HCT116 (cell line): ENCODE results near the gene HELZ2. TPM values are rescaled to one million over a fixed set of nuclear protein-coding genes. Genes with fewer than 3 reads are reported as not detected.
A peak's percentile ranks its signal among the peaks of the same experiment; 100 is the strongest.

ENCODE experiments used
- ATAC-seq: fragments of 200-7000 bp; cut with Tn5 transposase; 2 replicates; pipeline ENCODE4 v1.9.1; 2020; ENCODE audit warnings: mild to moderate bottlenecking, moderate library complexity
- BruUV-seq: library from RNA; stranded (reverse); fragments of 400-500 nt; replicated peaks from 2 replicates; lab custom pipeline; 2021; lab: Mats Ljungman, UMichigan
- CTCF ChIA-PET: fragments of 300-600 bp; sonication (Branson Sonifier 250); formaldehyde crosslinking; loops from one replicate; lab custom pipeline; 2021; ENCODE audit warnings: antibody characterized with exemption; lab: Charles Lee
- POLR2A ChIA-PET: fragments of 300-600, 350-600 bp; sonication (Branson Sonifier 250); formaldehyde crosslinking; loops from one replicate; lab custom pipeline; 2021; ENCODE audit warnings: antibody characterized with exemption; lab: Charles Lee
- RAD21 ChIA-PET, 2 experiments: fragments of 300-600 bp; sonication (Branson Sonifier 250); formaldehyde crosslinking; loops; one replicate each; lab custom pipeline; 2023; ENCODE audit warnings: low total read pairs in 2 of 2; ENCODE audit not compliant: uncharacterized antibody in 2 of 2, unreplicated experiment in 2 of 2, low non-redundant PET in 1 of 2; lab: Charles Lee
- DNase-seq: peaks from one replicate; pipeline ENCODE4 v3.0.0-alpha.2; 2010; ENCODE audit warnings: low read depth, low spot score
- H2AFZ ChIP-seq: fragments of 200-600 bp; shearing (Covaris generic), sonication (generic); 2 replicates; pipeline ENCODE4 v1.6.1; 2017; ENCODE audit warnings: low read depth, mixed run types, mixed read lengths, antibody characterized with exemption, low read length; ENCODE audit not compliant: poor library complexity, severe bottlenecking
- H3K27ac ChIP-seq: 2 replicates; pipeline ENCODE4 v1.5.1; 2012; ENCODE audit warnings: low read depth, low read length
- H3K27me3 ChIP-seq: fragments of 200-600 bp; sonication (generic); 2 replicates; pipeline ENCODE4 v1.6.1; 2016; ENCODE audit warnings: mixed run types, low read length, mixed read lengths; ENCODE audit not compliant: insufficient read depth
- H3K36me3 ChIP-seq, 2 experiments: fragments of 200-500 bp in 1 of 2; fragments of 200-600 bp in 1 of 2; sonication (Bioruptor generic) in 1 of 2; sonication (generic) in 1 of 2; 2 replicates each; pipeline versions ENCODE4 v1.5.1 to v1.6.1; 2014 to 2016; ENCODE audit warnings: low read length in 2 of 2, inconsistent platforms in 1 of 2, mixed read lengths in 1 of 2, mixed run types in 1 of 2; ENCODE audit not compliant: insufficient read depth in 2 of 2, control insufficient read depth in 1 of 2
- H3K4me1 ChIP-seq, 2 experiments: fragments of 200-600 bp in 1 of 2; sonication (generic) in 1 of 2; 2 replicates each; pipeline versions ENCODE4 v1.5.1 to v1.6.1; 2012 to 2017; ENCODE audit warnings: low read length in 2 of 2, inconsistent platforms in 1 of 2, mild to moderate bottlenecking in 1 of 2, mixed read lengths in 1 of 2, mixed run types in 1 of 2, moderate library complexity in 1 of 2; ENCODE audit not compliant: insufficient read depth in 2 of 2, control insufficient read depth in 1 of 2
- H3K4me2 ChIP-seq: fragments of 200-600 bp; sonication (generic); 2 replicates; pipeline ENCODE4 v1.6.1; 2017; ENCODE audit warnings: mixed run types, low read length, mixed read lengths
- H3K4me3 ChIP-seq, 2 experiments: fragments of 200-600 bp in 1 of 2; sonication (generic) in 1 of 2; replicated peaks in 1 of 2; 2 replicates each; pipeline ENCODE4 v1.5.1; 2011 to 2016; ENCODE audit warnings: low read length in 2 of 2, control low read depth in 1 of 2, low read depth in 1 of 2, mild to moderate bottlenecking in 1 of 2, mixed read lengths in 1 of 2, mixed run types in 1 of 2
- H3K79me2 ChIP-seq: fragments of 200-600 bp; sonication (generic); 2 replicates; pipeline ENCODE4 v1.6.1; 2017; ENCODE audit warnings: mild to moderate bottlenecking, mixed run types, low read length, moderate library complexity, mixed read lengths; ENCODE audit not compliant: insufficient read depth
- H3K9ac ChIP-seq: fragments of 200-600 bp; sonication (generic); 2 replicates; pipeline ENCODE4 v1.6.1; 2016; ENCODE audit warnings: low read length, mixed read lengths
- H3K9me2 ChIP-seq: fragments of 200-600 bp; sonication (generic), shearing (Covaris generic); 2 replicates; pipeline ENCODE4 v1.6.1; 2017; ENCODE audit warnings: mixed run types, mild to moderate bottlenecking, moderate library complexity; ENCODE audit not compliant: insufficient read depth
- H3K9me3 ChIP-seq, 2 experiments: fragments of 200-500 bp in 1 of 2; fragments of 200-600 bp in 1 of 2; sonication (Bioruptor generic) in 1 of 2; sonication (generic) in 1 of 2; 2 replicates each; pipeline ENCODE4 v1.6.1; 2014 to 2017; ENCODE audit warnings: low read length in 2 of 2, mixed read lengths in 2 of 2, inconsistent platforms in 1 of 2, low read depth in 1 of 2, mild to moderate bottlenecking in 1 of 2, mixed run types in 1 of 2, moderate library complexity in 1 of 2; ENCODE audit not compliant: control insufficient read depth in 1 of 2, insufficient read depth in 1 of 2
- H4K20me1 ChIP-seq: fragments of 200-600 bp; sonication (generic), shearing (Covaris generic); 2 replicates; pipeline ENCODE4 v1.6.1; 2017; ENCODE audit warnings: mixed run types, mild to moderate bottlenecking, moderate library complexity; ENCODE audit not compliant: insufficient read depth
- CBX3 ChIP-seq: IDR thresholded peaks from 2 replicates; pipeline ENCODE4 v1.6.1; 2012; ENCODE audit warnings: low read depth
- CEBPB ChIP-seq: IDR thresholded peaks from 2 replicates; pipeline ENCODE4 v1.6.1; 2012; ENCODE audit warnings: low read depth
- CTCF ChIP-seq, 3 experiments: fragments of 200-600 bp in 1 of 3; sonication (generic) in 1 of 3; IDR thresholded peaks in 2 of 3; conservative IDR thresholded peaks in 1 of 3; 2 replicates each; pipeline ENCODE4 v1.5.1; 2012 to 2017; ENCODE audit warnings: low read depth in 2 of 3, low read length in 2 of 3, antibody characterized with exemption in 1 of 3, borderline replicate concordance in 1 of 3, control low read depth in 1 of 3, mild to moderate bottlenecking in 1 of 3, mixed read lengths in 1 of 3, mixed run types in 1 of 3, moderate library complexity in 1 of 3; ENCODE audit not compliant: insufficient read depth in 1 of 3
- EGR1 ChIP-seq: IDR thresholded peaks from 2 replicates; pipeline ENCODE4 v1.6.1; 2012; ENCODE audit warnings: low read depth
- EZH2 ChIP-seq: fragments of 200-600 bp; sonication (generic); IDR thresholded peaks from 2 replicates; pipeline ENCODE4 v1.6.1; 2017; ENCODE audit warnings: antibody characterized with exemption, mixed run types
- EZH2phosphoT487 ChIP-seq: fragments of 200-600 bp; IDR thresholded peaks from 2 replicates; pipeline ENCODE4 v1.6.1; 2018; ENCODE audit warnings: antibody characterized with exemption, borderline replicate concordance
- FOSL1 ChIP-seq: IDR thresholded peaks from 2 replicates; pipeline ENCODE4 v1.6.1; 2012; ENCODE audit warnings: low read depth
- MAX ChIP-seq: IDR thresholded peaks from 2 replicates; pipeline ENCODE4 v1.6.1; 2012
- POLR2A ChIP-seq: IDR thresholded peaks from 2 replicates; pipeline ENCODE4 v1.7.0; 2011; ENCODE audit warnings: borderline replicate concordance; ENCODE audit not compliant: insufficient read depth, insufficient read length; ENCODE audit errors: extremely low read depth
- POLR2AphosphoS5 ChIP-seq: IDR thresholded peaks from 2 replicates; pipeline ENCODE4 v1.6.1; 2011; ENCODE audit warnings: mild to moderate bottlenecking, low read depth, low read length, moderate library complexity
- TCF7L2 ChIP-seq: IDR thresholded peaks from 2 replicates; pipeline ENCODE4 v1.7.0; 2011; ENCODE audit warnings: borderline replicate concordance, inconsistent platforms; ENCODE audit not compliant: insufficient read depth, insufficient read length; ENCODE audit errors: extremely low read depth
- ZBTB33 ChIP-seq: IDR thresholded peaks from 2 replicates; pipeline ENCODE4 v1.6.1; 2011; ENCODE audit warnings: mild to moderate bottlenecking, low read length, moderate library complexity; ENCODE audit not compliant: insufficient replicate concordance; ENCODE audit errors: extremely low read depth
- ZNF274 ChIP-seq: fragments of 200-500 bp; sonication (Bioruptor generic); IDR thresholded peaks from 2 replicates; pipeline ENCODE4 v1.6.1; 2014; ENCODE audit warnings: mild to moderate bottlenecking, low read depth, low read length, inconsistent platforms
- intact Hi-C: fragments of 100-400 bp; cut with micrococcal nuclease; formaldehyde crosslinking; loops from 2 replicates; pipeline ENCODE4 v1.10.0; 2022
- total RNA-seq: library from RNA; stranded (reverse); gene quantifications from one replicate; pipeline ENCODE4 v1.2.1, GENCODE V29; 2021; ENCODE audit not compliant: unreplicated experiment

HELZ2 gene
- total RNA-seq, 1 experiment from 2014 or later, result 44.0 TPM

GRCh38 chr20:63545814-63546213, 28.2 kb downstream of the HELZ2 start:
- POLR2A ChIA-PET, result interaction anchor here (2.0 kb wide), 1 partner anchor 10 kb away, joined by 4 read pairs; no protein-coding TSS in a partner anchor
- Histone ChIP-seq H3K27me3 (no peaks in the 10 kb centered on the region), H3K79me2 (no peaks in the 10 kb centered on the region), H3K9me2 (no peaks in the 10 kb centered on the region), H3K9me3 (no peaks in the 10 kb centered on the region), H3K9ac (peak overlapping the region; percentile 37), H3K27ac (peak overlapping the region; percentile 72), H3K4me3 (peak overlapping the region; percentile 28 to 47; a peak in 2 of 4 replicates), H3K4me2 (peak overlapping the region; percentile 71), H3K36me3 (no peaks in the 10 kb centered on the region), H3K4me1 (peaks cover 38 to 65% of the 10 kb centered on the region in 2 experiments), H2AFZ (no peak overlapping the region), H4K20me1 (no peaks in the 10 kb centered on the region)
- BruUV-seq, result no TSS peak
- RAD21 ChIA-PET, result no interaction called here
- ATAC-seq, result no peak
- intact Hi-C loops, result no loop called here
- no peak for TF ChIP-seq EZH2
- TF ChIP-seq TCF7L2, result no peak
- TF ChIP-seq CTCF (IDR thresholded peaks at IDR 0.05 in 2 of 3, conservative IDR thresholded peaks at IDR 0.05 in 1 of 3; ENCODE audit: borderline replicate concordance in 1 of 3, insufficient read depth in 1 of 3, low read depth in 2 of 3, low read length in 2 of 3), result no peak
- TF ChIP-seq ZBTB33, result no peak
- TF ChIP-seq POLR2A, result no peak
- TF ChIP-seq EGR1, result no peak
- no peak for TF ChIP-seq CBX3
- no peak for TF ChIP-seq POLR2AphosphoS5
- TF ChIP-seq ZNF274, result no peak
- TF ChIP-seq CEBPB, result no peak
- TF ChIP-seq FOSL1, result no peak
- TF ChIP-seq EZH2phosphoT487, result no peak
- TF ChIP-seq MAX, result no peak
- no peak for DNase-seq
- CTCF ChIA-PET, result interaction anchor here (1.7 kb wide), 1 partner anchor 8 kb away, joined by 7 read pairs; the partner anchor contains the start of gene PTK6
